ENCODE data around the gene MDN1.
"Not testable (repeated sequence)": the region's sequence is repeated elsewhere in the genome, so short reads cannot be mapped to it uniquely, and the experiment has no call there.

The MDN1 gene

DNA sequence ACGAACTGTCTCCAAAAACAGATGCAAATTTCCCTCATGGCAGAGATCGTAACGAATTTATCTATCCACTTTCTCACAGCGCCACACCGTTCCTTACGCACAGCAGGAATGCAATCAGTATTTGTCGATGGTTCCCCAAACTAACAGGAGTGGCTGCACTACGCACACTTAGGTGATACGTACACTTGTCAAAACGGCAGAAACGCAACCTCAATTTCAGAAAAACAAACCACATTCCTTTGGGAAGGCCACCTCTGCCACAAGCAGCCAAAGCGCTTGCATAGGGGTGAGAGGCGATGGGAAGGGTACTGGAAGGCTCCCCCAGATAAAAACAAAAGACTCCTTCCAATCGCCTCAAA, 638 bp downstream of the MDN1 start:
- peak; percentile 21 for DNase-seq

DNA sequence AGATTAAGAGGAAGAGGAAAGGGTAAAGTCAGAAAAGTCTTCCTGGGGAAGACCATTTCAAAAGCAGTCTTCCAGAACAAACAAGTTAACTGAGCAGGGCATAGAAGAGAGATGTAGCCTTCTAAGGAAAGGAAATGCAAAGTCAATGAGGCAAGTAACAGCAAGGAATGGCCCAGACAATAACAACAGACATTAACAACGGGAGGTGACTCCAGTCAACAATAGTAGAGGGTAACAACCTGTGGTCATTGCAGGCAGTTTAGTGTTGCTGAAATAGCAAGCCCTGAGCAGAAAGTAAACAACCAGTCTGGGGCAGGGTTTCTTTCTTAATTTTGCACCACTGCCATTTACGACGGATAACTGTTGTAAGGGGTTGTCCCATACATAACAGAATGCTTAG, 2.1 kb downstream of the MDN1 start:
- no peak for DNase-seq

DNA sequence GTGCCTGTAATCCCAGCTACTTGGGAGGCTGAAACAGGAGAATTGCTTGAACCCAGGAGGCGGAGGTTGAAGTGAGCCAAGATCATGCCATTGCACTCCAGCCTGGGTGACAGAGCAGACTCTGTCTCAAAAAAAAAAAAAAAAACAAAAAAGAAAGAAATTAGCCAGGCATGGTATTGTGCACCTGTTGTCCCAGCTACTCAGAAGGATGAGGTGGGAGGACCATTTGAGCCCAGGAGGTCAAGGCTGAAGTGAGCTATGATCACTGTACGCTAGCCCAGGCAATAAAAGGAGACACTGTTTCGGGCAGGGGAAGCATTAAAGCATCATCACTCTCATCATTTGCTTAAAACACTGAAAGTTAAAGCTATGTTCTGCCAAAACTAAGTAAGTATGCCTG, 6.2 kb downstream of the MDN1 start:
- not testable (repeated sequence) for DNase-seq

- no peak for DNase-seq
Measured at GRCh38 chr6:89807581-89807980, 12.0 kb downstream of the MDN1 start.

DNA sequence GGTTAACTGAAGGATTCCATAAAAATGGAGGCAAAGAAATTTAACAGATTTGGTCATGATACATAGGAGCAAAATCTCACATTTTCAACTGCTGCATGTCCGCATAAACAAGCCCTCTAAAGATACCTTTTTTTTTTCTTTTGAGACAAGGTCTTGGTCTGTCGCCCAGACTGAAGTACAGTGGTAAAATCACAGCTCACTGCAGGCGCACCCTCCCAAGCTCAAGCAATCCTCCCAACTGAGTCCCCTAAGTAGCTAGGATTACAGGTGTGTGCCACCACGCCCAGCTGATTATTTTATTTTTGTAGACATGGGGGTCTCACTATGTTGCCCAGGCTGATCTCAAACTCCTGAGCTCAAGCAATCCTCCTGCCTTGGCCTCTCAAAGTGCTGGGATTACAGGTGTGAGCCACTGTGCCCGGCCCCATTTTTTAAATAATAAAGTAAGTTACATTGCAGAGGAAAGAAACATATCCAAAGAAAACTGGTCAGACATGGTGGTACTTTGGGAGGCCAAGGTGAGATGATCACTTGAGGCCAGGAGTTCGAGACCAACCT, 13.7 kb downstream of the MDN1 start:
- no peak for DNase-seq

GRCh38 chr6:89803271-89803670, 16.3 kb downstream of the MDN1 start:
- DNase-seq, result no peak

GRCh38 chr6:89799756-89800155, 19.8 kb downstream of the MDN1 start:
- no peak for DNase-seq

DNA sequence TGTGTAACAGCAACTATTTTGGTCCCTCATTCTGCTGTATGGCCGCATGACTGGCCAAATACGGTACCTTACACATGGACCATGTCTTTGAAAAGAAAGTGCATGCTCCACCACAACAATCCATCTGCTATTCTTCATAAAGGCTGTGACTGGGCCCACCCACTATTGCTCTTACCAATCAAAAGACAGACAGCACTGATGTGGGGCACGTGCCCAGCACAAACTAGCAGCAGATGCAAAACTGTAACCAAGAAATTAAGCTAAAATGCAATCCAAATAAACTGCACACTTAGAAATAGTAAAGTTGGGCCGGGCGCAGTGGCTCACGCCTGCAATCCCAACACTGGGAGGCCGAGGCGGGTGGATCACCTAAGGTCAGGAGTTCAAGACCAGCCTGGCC, 20.5 kb downstream of the MDN1 start:
- no peak for DNase-seq

GRCh38 chr6:89797317-89797716, 22.3 kb downstream of the MDN1 start:
- no peak for DNase-seq

DNA sequence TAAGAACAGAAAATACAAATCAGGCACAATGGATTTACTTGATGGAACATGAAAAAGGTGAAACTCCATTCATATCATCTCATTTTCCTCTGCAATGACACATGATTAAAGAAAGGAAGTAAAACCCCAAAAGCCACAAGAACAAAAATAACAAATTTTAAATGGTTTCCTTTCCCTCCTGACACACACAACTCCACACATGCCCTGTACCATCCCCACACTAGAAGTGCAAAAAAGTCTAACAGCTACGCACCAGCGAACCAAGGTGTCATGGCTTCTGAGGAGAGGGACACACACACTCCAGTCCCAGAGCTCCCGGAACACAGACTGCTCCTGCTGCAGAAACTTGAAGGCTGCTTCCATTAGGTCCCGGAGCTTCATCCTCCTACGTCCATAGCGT, 25.3 kb downstream of the MDN1 start:
- peak; percentile 19 for DNase-seq

DNA sequence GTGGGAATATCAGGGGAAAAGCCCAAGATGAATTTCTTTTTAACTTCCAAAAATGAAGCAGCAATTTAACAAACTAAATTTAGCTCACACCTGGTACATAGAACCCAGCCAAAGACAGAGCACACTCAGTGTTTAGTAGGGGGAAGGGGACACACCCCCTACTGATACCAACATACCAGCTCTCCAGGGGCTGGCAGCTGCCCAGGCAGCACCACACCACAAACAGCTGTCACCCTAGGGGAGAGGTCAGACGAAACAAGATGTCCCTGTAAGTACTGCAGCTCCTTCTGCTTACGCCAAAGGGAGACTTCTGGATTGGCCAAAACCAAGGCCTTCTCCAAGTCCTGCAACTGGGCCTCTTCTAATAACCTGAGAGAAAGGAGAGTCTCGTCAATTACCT, 26.0 kb downstream of the MDN1 start:
- no peak for DNase-seq

- peak; percentile 8 for DNase-seq
Measured at GRCh38 chr6:89792881-89793280, 26.7 kb downstream of the MDN1 start.

DNA sequence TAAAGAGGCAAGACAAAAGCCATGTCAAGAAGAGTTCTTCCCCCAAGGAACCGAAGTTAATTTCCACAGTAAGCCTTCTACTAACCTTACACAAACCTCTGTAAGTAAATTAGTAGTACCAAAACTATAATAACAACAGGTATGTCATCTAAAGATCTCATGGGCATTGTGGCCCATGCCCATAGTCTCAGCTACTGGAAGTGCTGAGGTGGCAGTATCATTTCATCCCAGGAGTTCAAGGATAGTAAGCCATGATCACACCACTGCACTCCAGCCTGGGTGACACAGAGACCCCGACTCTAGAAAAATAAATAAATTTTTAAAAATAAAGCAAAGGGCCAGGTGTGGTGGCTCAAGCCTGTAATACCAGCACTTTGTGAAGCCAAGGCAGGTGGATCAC, 29.2 kb downstream of the MDN1 start:
- DNase-seq, result no peak

- no peak for DNase-seq
Measured at GRCh38 chr6:89789980-89790379, 29.6 kb downstream of the MDN1 start.

DNA sequence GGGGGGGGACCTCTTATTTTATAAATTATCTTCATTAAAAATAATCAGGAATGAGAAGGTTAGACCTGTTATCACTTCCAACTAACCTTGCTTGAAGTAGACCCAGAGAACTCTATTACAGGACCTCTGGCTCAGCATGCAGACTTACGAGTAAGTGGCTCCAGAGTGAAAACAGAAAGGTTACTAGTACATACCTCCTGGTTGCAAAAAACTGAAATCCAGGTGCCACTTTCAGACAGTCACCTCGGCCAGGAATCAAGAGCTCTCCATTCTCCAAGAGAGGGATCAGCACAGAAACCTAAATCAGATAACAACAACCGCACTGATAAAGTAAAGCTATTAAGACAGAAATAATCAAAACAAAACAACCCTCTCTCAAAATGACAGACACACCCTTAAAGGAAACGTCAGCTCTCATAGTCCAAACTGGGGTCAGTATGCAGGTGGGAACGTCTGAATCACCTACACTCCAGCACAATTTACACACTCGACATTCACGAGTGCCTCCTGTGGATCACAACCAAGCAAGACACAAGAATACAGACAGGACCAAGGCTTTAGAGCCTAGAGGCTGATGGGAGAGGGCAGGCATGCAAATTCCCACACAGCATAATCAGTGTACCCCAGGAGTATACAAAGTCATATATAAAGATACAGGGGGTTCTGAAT, 31.8 kb downstream of the MDN1 start:
- DNase-seq, result no peak

DNA sequence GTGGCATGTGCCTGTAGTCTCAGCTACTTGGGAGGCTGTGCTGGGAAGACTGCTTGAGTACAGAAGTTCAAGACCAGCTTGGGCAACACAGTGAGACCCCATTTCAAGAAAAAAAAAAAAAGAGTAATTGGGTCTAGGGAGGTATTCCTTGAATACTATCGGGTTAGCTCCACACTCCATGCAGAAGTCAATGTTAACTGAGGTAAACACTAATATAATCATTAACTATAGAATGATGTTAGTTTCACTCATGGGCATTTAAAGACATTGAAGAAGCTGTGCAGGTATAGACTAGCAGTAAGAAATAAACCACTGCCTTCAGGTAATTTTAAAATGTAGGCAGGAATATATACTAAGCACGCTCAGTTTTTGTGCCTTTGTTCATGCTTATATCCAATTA, 32.6 kb downstream of the MDN1 start:
- no peak for DNase-seq

GRCh38 chr6:89784838-89785237, 34.8 kb downstream of the MDN1 start:
- DNase-seq, result no peak

- DNase-seq, result not testable (repeated sequence)
Measured at GRCh38 chr6:89783293-89783692, 36.3 kb downstream of the MDN1 start.

- DNase-seq, result no peak
Measured at GRCh38 chr6:89782222-89782621, 37.4 kb downstream of the MDN1 start.

GRCh38 chr6:89781070-89782034, 38.2 kb downstream of the MDN1 start:
- no peak for DNase-seq

GRCh38 chr6:89777455-89777854, 42.1 kb downstream of the MDN1 start:
- DNase-seq, result no peak

- DNase-seq, result no peak
Measured at GRCh38 chr6:89776583-89777233, 42.9 kb downstream of the MDN1 start.

GRCh38 chr6:89775150-89775549, 44.4 kb downstream of the MDN1 start:
- no peak for DNase-seq

DNA sequence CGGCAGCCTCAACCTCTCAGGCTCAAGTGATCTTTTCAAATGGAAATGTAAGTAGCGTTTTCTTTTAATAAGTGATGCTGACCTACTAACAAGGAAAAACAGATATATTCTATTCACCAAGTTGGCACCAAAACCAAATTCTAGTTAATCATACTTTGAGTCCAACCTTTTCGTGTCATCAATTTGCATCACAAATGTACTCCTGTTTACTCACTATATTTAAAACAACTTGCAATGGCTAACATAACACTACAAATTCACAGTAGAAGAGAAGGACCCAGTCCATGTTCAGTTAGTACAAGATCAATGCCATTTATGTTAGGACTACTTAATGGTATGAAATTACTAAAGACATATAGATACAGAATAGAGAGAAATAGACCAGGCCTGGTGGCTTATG, 50.0 kb downstream of the MDN1 start:
- no peak for DNase-seq
